Mesendoderm (in vitro differentiated cells): Measurements from ENCODE around the gene FAM120A.

ENCODE experiments used
- DNase-seq: peaks from one replicate; pipeline ENCODE4 v3.0.0; 2013
- H2AK5ac ChIP-seq: 2 replicates; pipeline ENCODE4 v1.6.1; 2013; ENCODE audit warnings: low read length, inconsistent platforms
- H2BK120ac ChIP-seq: 2 replicates; pipeline ENCODE4 v1.6.1; 2013; ENCODE audit warnings: low read depth, mild to moderate bottlenecking, low read length, moderate library complexity, mixed read lengths
- H2BK15ac ChIP-seq: replicated peaks from 2 replicates; pipeline ENCODE4 v1.6.1; 2013; ENCODE audit warnings: low read depth, mild to moderate bottlenecking, moderate library complexity
- H2BK5ac ChIP-seq: 2 replicates; pipeline ENCODE4 v1.6.1; 2013; ENCODE audit warnings: low read length, inconsistent platforms
- H3K18ac ChIP-seq: 2 replicates; pipeline ENCODE4 v1.6.1; 2013; ENCODE audit warnings: mild to moderate bottlenecking, low read length, mixed read lengths
- H3K23ac ChIP-seq: one replicate; pipeline ENCODE4 v1.6.1; 2013; ENCODE audit warnings: low read length
- H3K27ac ChIP-seq: 2 replicates; pipeline ENCODE4 v1.5.1; 2013; ENCODE audit warnings: low read depth, mild to moderate bottlenecking, inconsistent platforms, low read length, moderate library complexity
- H3K27me3 ChIP-seq: 2 replicates; pipeline ENCODE4 v1.6.1; 2013; ENCODE audit warnings: low read length, control low read depth, mild to moderate bottlenecking, inconsistent platforms; ENCODE audit not compliant: insufficient read depth, poor library complexity
- H3K36me3 ChIP-seq: 2 replicates; pipeline ENCODE4 v1.6.1; 2013; ENCODE audit warnings: low read length, inconsistent platforms; ENCODE audit not compliant: control insufficient read depth, insufficient read depth
- H3K4ac ChIP-seq: one replicate; pipeline ENCODE4 v1.6.1; 2013; ENCODE audit warnings: low read depth, mild to moderate bottlenecking, low read length, moderate library complexity
- H3K4me1 ChIP-seq: 2 replicates; pipeline ENCODE4 v1.6.1; 2013; ENCODE audit warnings: low read depth, low read length, inconsistent platforms; ENCODE audit not compliant: control insufficient read depth
- H3K4me2 ChIP-seq: 2 replicates; pipeline ENCODE4 v1.6.1; 2013; ENCODE audit warnings: low read length
- H3K4me3 ChIP-seq: 2 replicates; pipeline ENCODE4 v1.5.1; 2013; ENCODE audit warnings: mild to moderate bottlenecking, low read length
- H3K56ac ChIP-seq: one replicate; pipeline ENCODE4 v1.6.1; 2013; ENCODE audit warnings: low read length
- H3K79me1 ChIP-seq: 2 replicates; pipeline ENCODE4 v1.6.1; 2013; ENCODE audit warnings: low read length, inconsistent platforms
- H3K79me2 ChIP-seq: 2 replicates; pipeline ENCODE4 v1.6.1; 2013; ENCODE audit warnings: mild to moderate bottlenecking, low read length; ENCODE audit not compliant: control insufficient read depth, insufficient read depth
- H3K9ac ChIP-seq: 2 replicates; pipeline ENCODE4 v1.6.1; 2013; ENCODE audit warnings: low read length, inconsistent platforms
- H4K5ac ChIP-seq: one replicate; pipeline ENCODE4 v1.6.1; 2013; ENCODE audit warnings: low read length
- H4K8ac ChIP-seq: one replicate; pipeline ENCODE4 v1.6.1; 2013; ENCODE audit warnings: low read depth, mild to moderate bottlenecking, control low read depth, low read length, moderate library complexity
- WGBS: extraction: QIAGEN DNeasy Blood & Tissue Kit; methylation state at CpG from one replicate; pipeline ENCODE4 v1.1.7; 2013; ENCODE audit warnings: low lambda C conversion rate, missing lambda C conversion rate; ENCODE audit not compliant: insufficient coverage; ENCODE audit errors: extremely low coverage; 5-methylcytosine and 5-hydroxymethylcytosine counted together

The FAM120A gene

DNA sequence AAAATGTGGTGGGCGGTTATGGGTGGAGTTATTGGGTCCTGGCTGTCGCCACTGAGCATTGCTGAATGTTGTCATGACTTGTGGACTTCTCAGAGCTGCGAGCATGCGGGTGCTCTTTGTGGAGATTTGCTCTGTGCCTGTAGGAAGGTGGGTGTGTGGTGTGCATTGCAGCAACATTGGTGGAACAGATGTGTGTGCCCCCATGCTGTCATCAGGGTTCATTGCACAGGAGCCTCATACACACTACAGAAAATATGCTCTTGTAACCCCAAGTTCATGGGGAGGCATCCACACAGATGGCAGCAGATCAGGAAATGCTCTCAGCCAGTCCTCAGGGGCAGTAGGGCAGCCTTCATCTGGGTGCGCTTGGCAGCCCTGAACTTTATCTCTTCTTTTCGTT is 69.0 kb downstream of the FAM120A start:
- H3K27me3 ChIP-seq = no peaks in the 10 kb centered on the region
- DNase-seq = no peak

GRCh38 chr9:93522736-93523135 is 71.3 kb downstream of the FAM120A start:
- H4K8ac ChIP-seq = no peak overlapping the region
- no CpG with 5 or more reads among the region's 3 CpGs for WGBS
- H2BK5ac ChIP-seq = no peak overlapping the region
- no peak overlapping the region for H2BK120ac ChIP-seq
- H2BK15ac ChIP-seq = no peak overlapping the region
- no peak overlapping the region for H4K5ac ChIP-seq
- no peak overlapping the region for H3K27ac ChIP-seq
- no peak overlapping the region for H3K23ac ChIP-seq
- peaks cover 2% of the 10 kb centered on the region for H3K36me3 ChIP-seq
- H3K4ac ChIP-seq = no peak overlapping the region
- no peak overlapping the region for H3K4me2 ChIP-seq
- no peak for DNase-seq
- no peak overlapping the region for H3K4me3 ChIP-seq
- H3K79me1 ChIP-seq = peaks cover 18% of the 10 kb centered on the region
- H3K56ac ChIP-seq = no peak overlapping the region
- H3K4me1 ChIP-seq = peaks cover 3% of the 10 kb centered on the region
- H3K9ac ChIP-seq = no peak overlapping the region
- H3K18ac ChIP-seq = no peak overlapping the region
- no peaks in the 10 kb centered on the region for H3K27me3 ChIP-seq
- H2AK5ac ChIP-seq = no peak overlapping the region
- H3K79me2 ChIP-seq = peaks cover 13% of the 10 kb centered on the region

More for the DNA sequence above, 69.0 kb downstream of the FAM120A start:
- Histone ChIP-seq H3K4me2 (no peak overlapping the region), H3K36me3 (peaks cover 4% of the 10 kb centered on the region), H2BK15ac (no peak overlapping the region), H3K79me2 (peaks cover 13% of the 10 kb centered on the region), H3K18ac (no peak overlapping the region), H3K4me1 (peaks cover 2% of the 10 kb centered on the region), H3K56ac (no peak overlapping the region), H2AK5ac (no peak overlapping the region), H3K79me1 (peaks cover 17% of the 10 kb centered on the region), H4K5ac (no peak overlapping the region), H2BK5ac (no peak overlapping the region), H3K4ac (no peak overlapping the region), H2BK120ac (no peak overlapping the region), H3K9ac (no peak overlapping the region), H3K4me3 (no peak overlapping the region), H4K8ac (no peak overlapping the region), H3K27ac (no peak overlapping the region), H3K23ac (no peak overlapping the region)
- no CpG with 5 or more reads among the region's 6 CpGs for WGBS

DNA sequence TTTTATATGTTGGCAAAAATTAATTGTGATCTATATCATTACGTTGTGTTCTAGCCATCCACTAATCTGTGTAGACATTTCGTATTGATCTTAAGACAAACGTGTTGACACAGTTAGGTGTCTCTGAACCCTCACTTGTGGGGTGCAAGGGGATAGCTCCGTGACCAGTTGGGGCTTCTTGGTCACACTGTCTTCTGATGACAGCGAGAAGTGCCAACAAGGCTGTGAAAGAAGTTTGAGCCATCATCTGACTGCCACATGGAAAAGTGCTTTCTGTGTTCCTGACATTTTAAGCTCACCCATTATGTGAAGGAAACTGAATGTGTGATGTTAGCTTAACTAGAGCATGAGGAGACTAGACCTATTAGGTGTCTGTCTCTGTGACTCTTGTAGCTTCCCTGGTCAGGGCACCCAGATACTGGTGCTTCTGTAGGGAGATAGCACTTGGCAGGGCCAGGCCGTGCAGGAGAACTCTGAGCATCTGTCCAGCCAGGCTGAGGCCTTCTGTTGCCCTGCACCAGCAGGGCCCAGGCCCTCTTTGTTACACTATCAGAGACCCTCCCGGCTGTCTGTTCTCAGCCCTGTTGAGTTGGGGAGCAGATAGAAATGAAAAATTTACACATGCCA is 72.1 kb downstream of the FAM120A start:
- no peak overlapping the region for H3K4ac ChIP-seq
- H2AK5ac ChIP-seq = no peak overlapping the region
- peaks cover 11% of the 10 kb centered on the region for H3K79me1 ChIP-seq
- peaks cover 2% of the 10 kb centered on the region for H3K36me3 ChIP-seq
- no peak overlapping the region for H3K27ac ChIP-seq
- no peak overlapping the region for H2BK15ac ChIP-seq
- peaks cover 3% of the 10 kb centered on the region for H3K4me1 ChIP-seq
- no peak overlapping the region for H4K8ac ChIP-seq
- H2BK120ac ChIP-seq = no peak overlapping the region
- H3K4me3 ChIP-seq = no peak overlapping the region
- H3K79me2 ChIP-seq = peaks cover 7% of the 10 kb centered on the region
- no peak for DNase-seq
- no peak overlapping the region for H2BK5ac ChIP-seq
- no peak overlapping the region for H3K56ac ChIP-seq
- H3K18ac ChIP-seq = no peak overlapping the region
- H3K4me2 ChIP-seq = no peak overlapping the region
- no peak overlapping the region for H3K23ac ChIP-seq
- no CpG with 5 or more reads among the region's 7 CpGs for WGBS
- no peaks in the 10 kb centered on the region for H3K27me3 ChIP-seq
- H3K9ac ChIP-seq = no peak overlapping the region
- H4K5ac ChIP-seq = no peak overlapping the region

- no peak overlapping the region for H3K27ac ChIP-seq
- no peak overlapping the region for H4K8ac ChIP-seq
- DNase-seq = peak; percentile 25
- no peak overlapping the region for H2BK5ac ChIP-seq
- peaks cover 4% of the 10 kb centered on the region for H3K36me3 ChIP-seq
- no peak overlapping the region for H3K4me3 ChIP-seq
- no peak overlapping the region for H2BK120ac ChIP-seq
- H3K79me2 ChIP-seq = peaks cover 6% of the 10 kb centered on the region
- H2AK5ac ChIP-seq = no peak overlapping the region
- H4K5ac ChIP-seq = no peak overlapping the region
- no peak overlapping the region for H3K23ac ChIP-seq
- no peaks in the 10 kb centered on the region for H3K27me3 ChIP-seq
- no peak overlapping the region for H3K9ac ChIP-seq
- H3K4me2 ChIP-seq = no peak overlapping the region
- no CpG with 5 or more reads among the region's 5 CpGs for WGBS
- H3K4ac ChIP-seq = peak overlapping the region; percentile 62
- peaks cover 3% of the 10 kb centered on the region for H3K4me1 ChIP-seq
- H2BK15ac ChIP-seq = no peak overlapping the region
- no peak overlapping the region for H3K56ac ChIP-seq
- H3K18ac ChIP-seq = no peak overlapping the region
- peaks cover 10% of the 10 kb centered on the region for H3K79me1 ChIP-seq
Measured at GRCh38 chr9:93525476-93525875, 74.0 kb downstream of the FAM120A start.

DNA sequence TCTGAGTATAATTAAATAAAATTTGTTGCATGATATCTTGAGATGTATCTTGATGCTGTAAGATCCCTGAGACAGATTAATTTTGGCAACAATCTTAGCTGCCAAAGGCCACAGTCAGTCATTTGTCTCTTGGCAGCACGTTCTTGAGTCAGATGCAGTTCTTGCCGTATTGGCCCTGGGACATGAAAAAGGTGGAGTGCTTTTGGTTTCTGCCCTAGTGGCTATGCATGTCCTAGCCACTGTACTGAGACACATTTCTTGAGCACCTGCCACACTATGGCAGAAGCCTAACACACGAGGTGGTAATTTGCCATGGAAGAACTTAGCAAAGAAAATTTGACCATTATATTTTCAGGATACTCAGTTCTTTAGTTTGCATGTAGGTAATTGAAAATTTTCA is 79.9 kb downstream of the FAM120A start:
- H3K27ac ChIP-seq = no peak overlapping the region
- no peak overlapping the region for H2AK5ac ChIP-seq
- H4K8ac ChIP-seq = no peak overlapping the region
- H2BK120ac ChIP-seq = no peak overlapping the region
- H3K56ac ChIP-seq = no peak overlapping the region
- no peak overlapping the region for H3K4me2 ChIP-seq
- peaks cover 3% of the 10 kb centered on the region for H3K79me1 ChIP-seq
- no peaks in the 10 kb centered on the region for H3K27me3 ChIP-seq
- no peak overlapping the region for H3K9ac ChIP-seq
- WGBS = no CpG with 5 or more reads among the region's 3 CpGs
- H3K79me2 ChIP-seq = no peaks in the 10 kb centered on the region
- no peak overlapping the region for H3K18ac ChIP-seq
- H4K5ac ChIP-seq = no peak overlapping the region
- H3K4me3 ChIP-seq = no peak overlapping the region
- no peaks in the 10 kb centered on the region for H3K4me1 ChIP-seq
- no peak overlapping the region for H2BK5ac ChIP-seq
- H3K4ac ChIP-seq = no peak overlapping the region
- peak; percentile 26 for DNase-seq
- no peak overlapping the region for H2BK15ac ChIP-seq
- no peak overlapping the region for H3K23ac ChIP-seq
- peaks cover 3% of the 10 kb centered on the region for H3K36me3 ChIP-seq

DNA sequence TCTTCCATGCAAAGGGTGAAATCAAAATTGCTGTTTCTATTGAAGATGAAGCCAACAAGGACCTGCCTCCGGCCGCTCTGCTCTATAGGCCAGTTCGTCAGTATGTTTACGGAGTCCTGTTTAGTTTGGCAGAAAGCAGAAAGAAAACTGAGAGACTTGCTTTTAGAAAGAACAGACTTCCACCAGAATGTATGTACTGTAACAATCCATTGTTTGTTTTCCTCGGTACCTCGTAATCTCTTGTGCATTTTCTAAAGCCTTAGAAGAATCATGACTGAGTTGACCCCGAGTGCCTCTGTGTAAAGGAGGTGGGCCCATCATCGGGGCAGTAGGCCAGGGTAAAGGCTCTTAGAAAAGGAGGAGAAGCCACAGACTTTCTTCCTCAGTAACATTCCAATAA is 80.7 kb downstream of the FAM120A start:
- H3K79me2 ChIP-seq = no peaks in the 10 kb centered on the region
- no peaks in the 10 kb centered on the region for H3K27me3 ChIP-seq
- H3K79me1 ChIP-seq = peaks cover 3% of the 10 kb centered on the region
- no peak overlapping the region for H3K56ac ChIP-seq
- H2AK5ac ChIP-seq = no peak overlapping the region
- H3K4me2 ChIP-seq = no peak overlapping the region
- DNase-seq = no peak
- H3K4ac ChIP-seq = no peak overlapping the region
- no peak overlapping the region for H2BK120ac ChIP-seq
- H4K5ac ChIP-seq = no peak overlapping the region
- no peaks in the 10 kb centered on the region for H3K4me1 ChIP-seq
- H2BK15ac ChIP-seq = no peak overlapping the region
- no peak overlapping the region for H3K18ac ChIP-seq
- H3K23ac ChIP-seq = no peak overlapping the region
- no peak overlapping the region for H4K8ac ChIP-seq
- no peak overlapping the region for H3K4me3 ChIP-seq
- no peak overlapping the region for H2BK5ac ChIP-seq
- H3K9ac ChIP-seq = no peak overlapping the region
- peaks cover 3% of the 10 kb centered on the region for H3K36me3 ChIP-seq
- no peak overlapping the region for H3K27ac ChIP-seq
- WGBS = no CpG with 5 or more reads among the region's 8 CpGs
